Immature natural killer cell (primary cell): ENCODE results near the gene PREP. TPM values are rescaled to one million over a fixed set of nuclear protein-coding genes. Genes with fewer than 3 reads are reported as not detected.

ENCODE experiments used
- DNase-seq, 3 donors: peaks; one replicate each; pipeline ENCODE4 v3.0.0; 2022; ENCODE audit warnings: mixed read lengths in 1 of 3
- H3K27ac Mint-ChIP-seq, 6 donors: one replicate each; pipeline ENCODE4 v1.8.0; 2020; ENCODE audit warnings: mixed read lengths in 6 of 6, mild to moderate bottlenecking in 5 of 6, inconsistent platforms in 4 of 6, moderate library complexity in 3 of 6
- H3K27me3 Mint-ChIP-seq, 3 donors: one replicate each; pipeline ENCODE4 v1.8.0; 2020 to 2021; ENCODE audit warnings: low read depth in 3 of 3, mild to moderate bottlenecking in 3 of 3, mixed read lengths in 3 of 3, moderate library complexity in 3 of 3, inconsistent platforms in 1 of 3
- H3K36me3 Mint-ChIP-seq, 3 donors: one replicate each; pipeline ENCODE4 v1.8.0; 2020; ENCODE audit warnings: mixed read lengths in 3 of 3, inconsistent platforms in 2 of 3, mild to moderate bottlenecking in 2 of 3
- H3K4me1 Mint-ChIP-seq, 2 donors: one replicate each; pipeline ENCODE4 v1.8.0; 2020; ENCODE audit warnings: inconsistent platforms in 2 of 2, mild to moderate bottlenecking in 2 of 2, mixed read lengths in 2 of 2, moderate library complexity in 1 of 2
- H3K4me3 Mint-ChIP-seq, 5 donors: one replicate each; pipeline ENCODE4 v1.8.0; 2020; ENCODE audit warnings: mild to moderate bottlenecking in 5 of 5, mixed read lengths in 5 of 5, inconsistent platforms in 3 of 5, moderate library complexity in 3 of 5
- H3K9me3 Mint-ChIP-seq, 6 donors: one replicate each; pipeline ENCODE4 v1.8.0; 2020; ENCODE audit warnings: mild to moderate bottlenecking in 6 of 6, mixed read lengths in 6 of 6, inconsistent platforms in 4 of 6, moderate library complexity in 3 of 6
- polyA plus RNA-seq, 3 donors: library from polyadenylated mRNA; unstranded; fragments of 300-500 nt; fragmentation: Illumina TruSeq; gene quantifications; one replicate each; pipeline ENCODE4 v1.2.3, GENCODE V29; 2021

Gene PREP
- polyA plus RNA-seq, 3 donors from 2014 or later = 28.1 to 58.3 (median 52.1) TPM

DNA sequence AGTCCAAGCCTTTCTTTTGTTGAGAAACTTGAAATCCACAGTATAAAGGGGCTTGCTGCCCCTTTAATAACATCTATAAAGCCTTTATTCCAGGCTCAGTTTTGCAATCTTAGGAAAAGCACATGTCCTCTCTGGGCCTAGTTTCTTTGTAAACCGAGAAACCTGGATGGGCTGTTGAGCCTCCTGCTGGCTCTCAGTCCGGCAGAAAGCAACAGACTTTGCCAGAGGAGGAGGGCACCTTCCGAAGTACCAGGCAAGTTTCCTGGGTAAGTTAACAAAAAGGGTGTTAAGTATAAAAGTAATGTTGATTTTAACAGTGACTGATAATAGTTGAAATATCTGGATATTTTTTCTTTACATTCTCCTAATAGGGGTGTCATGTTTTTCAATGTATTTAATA lies 124.1 kb downstream of the PREP start:
- no peak overlapping the region for H3K27ac Mint-ChIP-seq
- DNase-seq = no peak
- H3K27me3 Mint-ChIP-seq = peaks cover 1 to 4% (median 1%) of the 10 kb centered on the region in 3 donors
- H3K9me3 Mint-ChIP-seq = no peaks in the 10 kb centered on the region
- H3K4me3 Mint-ChIP-seq = no peak overlapping the region
- peaks cover 41 to 74% (median 54%) of the 10 kb centered on the region in 3 donors for H3K36me3 Mint-ChIP-seq
- H3K4me1 Mint-ChIP-seq = no peaks in the 10 kb centered on the region

GRCh38 chr6:105278035-105278434 lies 124.8 kb downstream of the PREP start:
- H3K36me3 Mint-ChIP-seq = peaks cover 41 to 68% (median 52%) of the 10 kb centered on the region in 3 donors
- H3K27ac Mint-ChIP-seq = no peak overlapping the region
- no peaks in the 10 kb centered on the region for H3K4me1 Mint-ChIP-seq
- no peaks in the 10 kb centered on the region for H3K9me3 Mint-ChIP-seq
- no peak for DNase-seq
- H3K27me3 Mint-ChIP-seq = peaks cover 0 to 4% (median 1%) of the 10 kb centered on the region in 3 donors
- no peak overlapping the region for H3K4me3 Mint-ChIP-seq

GRCh38 chr6:105276374-105276773 lies 126.5 kb downstream of the PREP start:
- Mint-ChIP-seq H3K27me3 (peaks cover 0 to 4% (median 1%) of the 10 kb centered on the region in 3 donors), H3K4me3 (no peak overlapping the region), H3K9me3 (no peaks in the 10 kb centered on the region), H3K27ac (no peak overlapping the region), H3K4me1 (no peaks in the 10 kb centered on the region), H3K36me3 (peaks cover 37 to 53% (median 42%) of the 10 kb centered on the region in 3 donors)
- DNase-seq = no peak

DNA sequence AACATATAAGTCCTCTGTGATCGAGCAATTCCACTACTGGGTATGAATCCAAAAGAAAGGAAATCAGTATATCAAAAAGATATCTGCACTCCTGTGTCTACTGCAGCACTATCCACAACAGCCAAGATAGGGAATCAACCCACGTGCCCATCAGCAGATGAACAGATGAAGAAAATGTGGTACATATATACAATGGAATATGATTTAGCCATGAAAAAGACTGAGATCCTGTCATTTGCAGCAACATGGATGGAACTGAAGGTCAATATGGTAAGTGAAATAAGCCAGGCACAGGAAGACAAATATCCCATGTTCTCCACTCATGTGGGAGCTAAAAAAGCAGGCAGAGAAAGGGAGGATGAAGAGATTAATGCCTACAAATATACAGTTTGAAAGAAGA lies 127.3 kb downstream of the PREP start:
- H3K27me3 Mint-ChIP-seq = peaks cover 0 to 4% (median under 1%) of the 10 kb centered on the region in 3 donors
- peaks cover 37 to 45% (median 37%) of the 10 kb centered on the region in 3 donors for H3K36me3 Mint-ChIP-seq
- no peaks in the 10 kb centered on the region for H3K9me3 Mint-ChIP-seq
- H3K4me1 Mint-ChIP-seq = no peaks in the 10 kb centered on the region
- no peak overlapping the region for H3K4me3 Mint-ChIP-seq
- no peak for DNase-seq
- no peak overlapping the region for H3K27ac Mint-ChIP-seq

DNA sequence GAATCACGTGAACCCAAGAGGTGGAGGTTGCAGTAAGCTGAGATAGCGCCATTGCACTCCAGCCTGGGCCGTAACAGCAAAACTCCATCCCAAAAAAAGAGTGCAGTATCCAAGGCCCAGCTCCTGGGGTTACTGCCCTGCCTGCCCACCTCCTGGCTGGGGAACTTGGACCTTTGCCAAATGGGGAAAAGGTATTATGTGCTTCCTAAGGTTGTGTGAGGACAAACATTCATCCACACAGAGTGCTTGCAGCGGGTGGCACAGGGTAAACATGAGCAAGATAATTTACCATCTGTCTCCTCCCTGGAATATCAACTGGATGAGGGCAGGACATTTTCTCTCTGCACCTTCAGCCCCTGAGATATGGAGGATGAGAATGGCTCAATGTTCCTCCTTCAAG lies 128.2 kb downstream of the PREP start:
- Mint-ChIP-seq H3K36me3 (peaks cover 28 to 36% (median 30%) of the 10 kb centered on the region in 3 donors), H3K27me3 (peaks cover 0 to 4% (median 0%) of the 10 kb centered on the region in 3 donors), H3K9me3 (no peaks in the 10 kb centered on the region), H3K4me3 (no peak overlapping the region), H3K4me1 (no peaks in the 10 kb centered on the region), H3K27ac (no peak overlapping the region)
- DNase-seq = no peak

DNA sequence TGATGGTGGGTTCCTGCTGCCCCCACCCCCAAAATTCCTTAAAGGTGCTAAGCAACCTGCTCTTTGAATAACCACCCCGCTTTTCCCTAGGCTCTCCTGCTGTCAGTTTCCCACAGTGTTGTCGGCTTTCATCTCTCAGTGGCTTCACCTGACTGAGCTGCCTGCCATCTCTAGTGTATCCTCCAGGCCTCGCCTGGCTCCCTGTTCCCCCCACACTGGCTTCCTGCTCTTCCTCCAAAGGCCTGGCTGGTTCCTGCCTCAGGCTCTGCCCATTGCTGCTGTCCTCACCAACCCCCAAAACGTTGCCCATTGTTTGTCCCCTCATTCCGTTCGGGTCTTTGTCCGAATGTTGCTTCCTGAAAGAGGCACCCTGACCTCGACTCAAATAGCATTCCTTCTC lies 129.3 kb downstream of the PREP start:
- H3K4me1 Mint-ChIP-seq = no peaks in the 10 kb centered on the region
- peaks cover 0 to 4% (median 0%) of the 10 kb centered on the region in 3 donors for H3K27me3 Mint-ChIP-seq
- peaks cover 26 to 36% (median 28%) of the 10 kb centered on the region in 3 donors for H3K36me3 Mint-ChIP-seq
- H3K9me3 Mint-ChIP-seq = no peaks in the 10 kb centered on the region
- peak overlapping the region in 2 of 6 donors; percentile 15 to 57 for H3K27ac Mint-ChIP-seq
- H3K4me3 Mint-ChIP-seq = no peak overlapping the region
- DNase-seq = no peak

DNA sequence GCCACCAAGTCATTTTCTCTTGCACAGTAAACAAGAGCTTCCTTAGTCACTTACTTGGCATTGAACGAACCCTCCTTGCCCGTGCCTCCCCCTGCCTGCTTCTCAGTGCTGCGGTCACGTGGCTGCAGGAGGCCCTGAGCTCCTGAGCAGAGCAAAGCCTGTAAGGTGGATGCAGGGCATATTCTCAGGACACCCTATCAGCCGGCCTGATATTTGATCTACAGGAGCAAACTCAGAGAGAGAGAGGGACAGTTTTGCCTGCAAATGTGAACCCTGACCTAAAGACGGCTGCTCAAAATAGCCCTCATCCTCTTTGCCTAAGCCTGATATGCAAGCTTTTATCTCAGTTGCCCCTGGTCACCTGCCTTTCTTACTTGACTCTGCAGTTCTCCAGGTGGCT lies 130.1 kb downstream of the PREP start:
- H3K27ac Mint-ChIP-seq = peak overlapping the region in 1 of 6 donors; percentile 6
- DNase-seq = no peak
- peaks cover 23 to 32% (median 26%) of the 10 kb centered on the region in 3 donors for H3K36me3 Mint-ChIP-seq
- H3K4me1 Mint-ChIP-seq = no peaks in the 10 kb centered on the region
- no peaks in the 10 kb centered on the region for H3K9me3 Mint-ChIP-seq
- H3K4me3 Mint-ChIP-seq = no peak overlapping the region
- H3K27me3 Mint-ChIP-seq = peaks cover 0 to 4% (median 0%) of the 10 kb centered on the region in 3 donors

DNA sequence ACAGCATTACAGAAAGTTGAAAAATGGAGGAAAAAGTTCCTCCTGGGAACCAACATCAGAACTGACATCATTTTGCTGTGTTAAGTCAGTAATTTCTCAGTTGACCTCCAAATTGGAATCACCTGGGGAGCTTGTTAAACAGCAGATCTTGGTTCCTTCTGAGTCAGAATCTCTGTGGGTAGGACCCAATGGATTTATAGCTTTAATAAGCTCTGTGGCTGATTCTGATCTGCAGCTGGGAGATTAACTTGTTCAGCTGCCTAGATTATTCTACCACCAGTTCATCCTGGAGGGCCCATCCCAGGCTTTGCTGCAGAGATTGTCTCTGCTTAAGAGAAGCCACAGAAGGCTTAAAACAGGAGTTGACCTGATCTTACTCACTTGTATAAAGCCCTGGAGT lies 132.4 kb downstream of the PREP start:
- DNase-seq = no peak
- no peaks in the 10 kb centered on the region for H3K4me1 Mint-ChIP-seq
- no peak overlapping the region for H3K4me3 Mint-ChIP-seq
- H3K27ac Mint-ChIP-seq = no peak overlapping the region
- peaks cover 0 to 4% (median 0%) of the 10 kb centered on the region in 3 donors for H3K27me3 Mint-ChIP-seq
- H3K36me3 Mint-ChIP-seq = peaks cover 5 to 9% (median 6%) of the 10 kb centered on the region in 3 donors
- H3K9me3 Mint-ChIP-seq = peaks cover 0 to 6% (median 0%) of the 10 kb centered on the region in 6 donors

DNA sequence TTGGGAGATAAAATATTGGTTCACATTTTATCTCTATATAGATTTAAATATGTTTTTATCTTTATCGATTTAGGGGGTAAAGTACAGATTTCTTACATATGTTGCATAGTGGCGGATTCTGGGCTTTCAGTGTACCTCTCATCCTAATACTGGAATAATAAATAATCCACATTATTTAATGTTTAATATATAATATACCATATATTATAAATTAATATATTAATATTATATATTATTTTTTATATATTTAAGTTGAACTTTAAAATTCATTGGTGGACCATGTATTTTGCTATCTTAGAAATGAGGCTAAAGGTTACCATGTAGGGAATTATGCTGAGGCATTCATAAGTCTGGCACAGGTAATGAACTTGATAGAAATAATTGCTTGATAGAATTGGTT lies 133.5 kb downstream of the PREP start:
- DNase-seq = no peak
- Mint-ChIP-seq H3K27me3 (no peaks in the 10 kb centered on the region), H3K36me3 (peaks cover 0 to 4% (median 3%) of the 10 kb centered on the region in 3 donors), H3K4me3 (no peak overlapping the region), H3K4me1 (no peaks in the 10 kb centered on the region), H3K27ac (no peak overlapping the region), H3K9me3 (peaks cover 0 to 6% (median 0%) of the 10 kb centered on the region in 6 donors)

DNA sequence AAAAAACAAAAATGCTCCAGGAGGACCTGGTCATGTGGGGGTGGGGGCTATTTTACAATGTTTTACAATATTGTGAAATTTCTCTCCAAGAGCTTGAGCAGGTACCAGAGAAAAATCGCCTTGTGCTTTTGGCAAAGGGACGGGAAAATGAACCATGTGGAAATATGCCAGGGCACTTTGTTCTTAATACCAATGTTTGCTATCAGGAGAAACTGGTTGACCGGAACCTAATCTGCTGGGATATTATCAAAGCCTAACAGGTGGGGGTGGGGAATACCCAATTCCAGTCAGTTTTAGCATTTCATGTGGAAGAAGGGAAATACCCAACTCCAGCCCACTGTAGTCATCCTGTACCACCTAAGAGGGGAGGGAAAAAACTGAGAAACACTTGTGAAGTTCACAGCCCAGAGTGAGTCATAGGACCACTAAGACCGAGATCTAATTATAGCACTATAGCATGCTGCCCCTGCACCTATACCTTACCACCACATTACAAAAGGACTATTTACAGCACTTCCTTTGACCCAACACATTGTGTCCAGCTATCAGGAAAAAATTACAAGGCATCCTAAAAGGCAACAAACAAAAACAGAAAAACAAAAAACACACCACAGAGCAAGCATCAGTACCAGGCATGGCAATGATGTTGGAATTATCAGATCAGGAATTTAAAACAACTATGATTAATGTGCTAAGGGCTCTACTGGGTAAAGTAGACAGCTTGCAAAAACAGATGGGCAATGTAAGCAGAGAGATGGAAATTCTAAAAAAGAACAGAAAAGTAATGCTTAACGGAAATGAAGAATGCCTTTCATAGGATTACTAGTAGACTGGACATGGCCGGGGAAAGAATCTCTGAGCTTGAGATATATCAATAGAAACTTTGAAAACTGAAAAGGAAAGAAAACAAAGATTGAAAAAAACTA lies 138.9 kb downstream of the PREP start:
- no peaks in the 10 kb centered on the region for H3K4me1 Mint-ChIP-seq
- no peak overlapping the region for H3K4me3 Mint-ChIP-seq
- no peak for DNase-seq
- H3K27ac Mint-ChIP-seq = no peak overlapping the region
- peaks cover 0 to 6% (median 0%) of the 10 kb centered on the region in 6 donors for H3K9me3 Mint-ChIP-seq
- H3K36me3 Mint-ChIP-seq = peaks cover 0 to 4% (median 0%) of the 10 kb centered on the region in 3 donors
- peaks cover 3 to 4% (median 3%) of the 10 kb centered on the region in 3 donors for H3K27me3 Mint-ChIP-seq

- Mint-ChIP-seq H3K9me3 (no peaks in the 10 kb centered on the region), H3K27me3 (peaks cover 3 to 6% (median 4%) of the 10 kb centered on the region in 3 donors), H3K36me3 (no peaks in the 10 kb centered on the region), H3K27ac (no peak overlapping the region), H3K4me1 (no peaks in the 10 kb centered on the region), H3K4me3 (no peak overlapping the region)
- no peak for DNase-seq
These were observed 142.7 kb downstream of the PREP start for GRCh38 chr6:105259913-105260889.

DNA sequence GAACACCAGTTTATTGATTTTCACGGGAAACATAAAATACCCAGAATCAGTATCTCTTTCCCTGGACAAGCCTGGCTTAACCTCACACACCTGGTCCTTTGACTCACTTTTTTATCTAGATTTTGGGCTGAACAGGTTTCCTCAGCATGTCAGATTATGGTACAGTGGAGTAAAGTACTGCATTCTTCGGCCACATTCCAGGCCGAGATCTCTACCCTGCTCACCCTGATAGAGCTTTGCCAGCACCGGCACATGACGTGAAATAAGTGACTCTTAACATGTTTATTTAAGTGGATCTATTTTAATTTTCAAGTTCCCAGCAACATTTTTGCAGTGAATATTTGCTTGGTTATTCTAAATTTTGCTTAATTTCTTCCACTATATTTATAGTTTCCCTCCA lies 144.1 kb downstream of the PREP start:
- no peak overlapping the region for H3K4me3 Mint-ChIP-seq
- H3K27me3 Mint-ChIP-seq = peaks cover 3 to 7% (median 4%) of the 10 kb centered on the region in 3 donors
- no peaks in the 10 kb centered on the region for H3K9me3 Mint-ChIP-seq
- no peak overlapping the region for H3K27ac Mint-ChIP-seq
- no peaks in the 10 kb centered on the region for H3K4me1 Mint-ChIP-seq
- H3K36me3 Mint-ChIP-seq = no peaks in the 10 kb centered on the region
- DNase-seq = no peak

DNA sequence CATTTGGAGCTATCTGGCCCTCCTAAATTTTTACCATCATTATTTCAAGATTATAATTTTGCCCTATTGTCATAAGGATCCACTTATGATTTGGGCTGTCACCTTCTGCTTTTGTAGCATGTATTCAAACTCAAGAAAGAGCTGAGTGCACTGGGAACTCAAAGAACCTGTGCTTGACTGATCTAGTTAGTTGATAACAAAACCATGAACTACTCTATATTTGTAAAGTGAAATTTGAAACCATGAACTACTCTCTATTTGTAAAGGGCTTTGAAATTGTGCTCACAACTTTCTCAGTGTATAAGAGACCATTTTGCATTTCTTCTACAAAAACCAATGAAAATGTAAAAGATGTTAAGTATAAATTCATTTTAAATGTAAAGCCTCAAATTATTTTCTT lies 145.5 kb downstream of the PREP start:
- no peak overlapping the region for H3K27ac Mint-ChIP-seq
- H3K27me3 Mint-ChIP-seq = peaks cover 3 to 6% (median 5%) of the 10 kb centered on the region in 3 donors
- no peaks in the 10 kb centered on the region for H3K9me3 Mint-ChIP-seq
- no peaks in the 10 kb centered on the region for H3K4me1 Mint-ChIP-seq
- no peaks in the 10 kb centered on the region for H3K36me3 Mint-ChIP-seq
- DNase-seq = no peak
- H3K4me3 Mint-ChIP-seq = no peak overlapping the region
